Body of pancreas (tissue), 4 donors: ENCODE data around the gene PLXDC2. TPM values are rescaled to one million over a fixed set of nuclear protein-coding genes. Genes with fewer than 3 reads are reported as not detected.

Source experiments
- ATAC-seq: fragments of 150-250 bp; one replicate; pipeline ENCODE4 v1.9.1; 2016
- DNase-seq, 4 donors: peaks; one replicate each; pipeline ENCODE4 v3.0.0-alpha.2; 2019
- H3K27ac ChIP-seq, 4 donors: fragments of 200-600 bp; sonication (generic); 1 replicate in 3 of 4; 2 replicates in 1 of 4; pipeline versions ENCODE4 v1.5.1 to v1.6.1; 2016 to 2019; ENCODE audit warnings: mild to moderate bottlenecking in 1 of 4, mixed read lengths in 1 of 4, moderate library complexity in 1 of 4
- H3K27me3 ChIP-seq, 2 donors: fragments of 200-600 bp; sonication (generic); one replicate each; pipeline ENCODE4 v1.6.0; 2016; ENCODE audit warnings: mild to moderate bottlenecking in 1 of 2
- H3K36me3 ChIP-seq, 2 donors: fragments of 200-600 bp; sonication (generic); replicated peaks in 1 of 2; 2 replicates each; pipeline ENCODE4 v1.5.1; 2016; ENCODE audit warnings: low read depth in 2 of 2; ENCODE audit not compliant: insufficient read depth in 1 of 2
- H3K4me1 ChIP-seq: fragments of 200-600 bp; sonication (generic); one replicate; pipeline ENCODE4 v1.6.0; 2016
- H3K4me3 ChIP-seq, 2 donors: fragments of 200-600 bp; sonication (generic); 1 replicate in 1 of 2; 2 replicates in 1 of 2; pipeline ENCODE4 v1.5.1; 2016 to 2019
- H3K9me3 ChIP-seq, 3 donors: fragments of 200-600 bp; sonication (generic); 1 replicate in 2 of 3; 2 replicates in 1 of 3; pipeline ENCODE4 v1.5.1; 2016
- POLR2A ChIP-seq, 3 donors: fragments of 450-650 bp; IDR thresholded peaks; one replicate each; pipeline ENCODE4 v1.6.1; 2016; ENCODE audit warnings: antibody characterized with exemption in 3 of 3, mild to moderate bottlenecking in 2 of 3
- WGBS, 2 donors: methylation state at CpG; one replicate each; pipeline ENCODE4 v1.1.5; 2017; 5-methylcytosine and 5-hydroxymethylcytosine counted together
- intact Hi-C: fragments of 100-400 bp; cut with DNase I; formaldehyde crosslinking; loops from one replicate; pipeline ENCODE4 v1.15.1; 2023
- total RNA-seq, 2 donors: library from RNA; depleted of rRNA; stranded (reverse); fragments of >200 nt; gene quantifications; one replicate each; pipeline ENCODE4 v1.1.0, GENCODE V29; 2016
- TF ChIP-seq, protein P1 (sequence below), 7 experiments: fragments of 450-650 bp in 4 of 7; fragments of 200-600 bp in 3 of 7; sonication (generic) in 3 of 7; IDR thresholded peaks; one replicate each; pipeline ENCODE4 v1.5.1; 2016 to 2019; ENCODE audit warnings: antibody characterized with exemption in 7 of 7

Gene PLXDC2
- total RNA-seq, 2 donors from 2014 or later = 8.2 to 13.5 TPM

DNA sequence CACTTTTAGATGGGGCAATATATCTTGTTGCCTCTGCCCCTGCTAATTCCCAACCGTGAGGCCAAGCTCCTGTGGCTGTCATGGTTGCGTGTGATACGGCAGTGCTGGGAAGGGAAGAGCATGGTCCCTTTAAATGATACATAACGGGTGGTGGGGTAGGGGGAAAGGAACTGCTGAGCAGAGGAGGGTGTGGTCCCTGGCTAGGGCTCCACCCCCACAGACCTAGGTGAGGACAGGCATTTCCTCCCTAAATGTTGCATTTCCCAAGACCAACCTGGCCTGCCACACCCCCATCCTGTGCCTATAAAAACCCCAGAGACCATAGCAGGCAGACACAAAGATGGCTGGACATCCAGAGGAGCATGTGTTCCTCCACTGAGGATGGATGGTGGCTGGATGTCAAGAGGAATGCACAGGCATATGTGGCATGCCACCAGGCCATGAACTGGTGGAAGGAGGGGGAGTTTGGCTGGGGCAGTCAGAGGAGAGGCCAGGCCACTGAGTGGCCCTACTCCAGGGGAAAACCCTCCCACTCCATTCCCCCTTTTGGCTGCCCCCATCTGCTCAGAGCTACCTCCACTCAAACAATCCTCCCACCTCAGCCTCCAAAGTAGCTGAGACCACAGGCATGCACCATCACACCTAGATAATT lies 104.0 kb downstream of the PLXDC2 start:
- no peak for ATAC-seq
- no peaks in the 10 kb centered on the region for H3K9me3 ChIP-seq

DNA sequence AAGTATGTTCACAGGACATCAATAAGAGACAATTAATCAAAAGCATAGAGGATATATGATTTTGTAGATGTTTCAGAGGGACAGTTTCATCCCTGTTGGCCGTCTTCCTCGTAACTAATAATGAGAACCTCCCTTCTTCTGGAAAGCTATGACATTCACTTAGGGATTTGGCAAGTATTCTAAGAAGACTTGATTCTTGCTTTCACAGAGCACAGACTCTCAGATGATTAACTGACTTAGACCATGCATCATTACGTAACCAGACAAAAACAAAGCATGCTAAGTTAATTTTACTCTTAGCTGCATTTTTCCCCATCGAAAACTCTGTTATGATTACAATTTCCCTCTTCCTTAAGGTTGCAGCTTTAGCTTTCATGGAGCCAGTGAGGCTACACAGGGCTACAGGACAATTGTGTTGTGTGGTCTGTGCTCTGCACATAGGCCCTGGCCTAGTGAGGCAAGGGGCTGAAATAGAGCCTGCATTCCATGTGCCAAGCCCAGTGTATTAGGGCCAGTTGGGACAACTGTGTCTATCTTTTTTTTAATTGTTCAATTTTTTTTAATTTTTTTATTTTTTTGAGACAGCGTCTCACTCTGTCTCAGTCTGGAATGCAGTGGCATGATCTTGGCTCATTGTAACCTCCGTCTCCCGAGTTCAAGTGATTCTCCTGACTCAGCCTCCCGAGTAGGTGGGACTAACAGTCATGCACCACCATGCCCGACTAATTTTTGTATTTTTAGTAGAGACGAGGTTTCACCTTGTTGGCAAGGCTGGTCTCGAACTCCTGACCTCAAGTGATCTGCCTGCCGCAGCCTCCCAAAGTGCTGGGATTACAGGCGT lies 105.3 kb downstream of the PLXDC2 start:
- peak; percentile 42 for ATAC-seq
- Histone ChIP-seq H3K4me3 (no peak overlapping the region), H3K27ac (peak overlapping the region in 2 of 4 donors; percentile 28 to 29)

More for the DNA sequence above, 104.0 kb downstream of the PLXDC2 start:
- Histone ChIP-seq H3K36me3 (no peaks in the 10 kb centered on the region), H3K27me3 (no peaks in the 10 kb centered on the region), H3K27ac (no peak overlapping the region), H3K4me3 (no peak overlapping the region), H3K4me1 (peaks cover 3% of the 10 kb centered on the region)
- TF ChIP-seq POLR2A (IDR thresholded peaks at IDR 0.05) = no peak
- TF ChIP-seq, protein P1, sequence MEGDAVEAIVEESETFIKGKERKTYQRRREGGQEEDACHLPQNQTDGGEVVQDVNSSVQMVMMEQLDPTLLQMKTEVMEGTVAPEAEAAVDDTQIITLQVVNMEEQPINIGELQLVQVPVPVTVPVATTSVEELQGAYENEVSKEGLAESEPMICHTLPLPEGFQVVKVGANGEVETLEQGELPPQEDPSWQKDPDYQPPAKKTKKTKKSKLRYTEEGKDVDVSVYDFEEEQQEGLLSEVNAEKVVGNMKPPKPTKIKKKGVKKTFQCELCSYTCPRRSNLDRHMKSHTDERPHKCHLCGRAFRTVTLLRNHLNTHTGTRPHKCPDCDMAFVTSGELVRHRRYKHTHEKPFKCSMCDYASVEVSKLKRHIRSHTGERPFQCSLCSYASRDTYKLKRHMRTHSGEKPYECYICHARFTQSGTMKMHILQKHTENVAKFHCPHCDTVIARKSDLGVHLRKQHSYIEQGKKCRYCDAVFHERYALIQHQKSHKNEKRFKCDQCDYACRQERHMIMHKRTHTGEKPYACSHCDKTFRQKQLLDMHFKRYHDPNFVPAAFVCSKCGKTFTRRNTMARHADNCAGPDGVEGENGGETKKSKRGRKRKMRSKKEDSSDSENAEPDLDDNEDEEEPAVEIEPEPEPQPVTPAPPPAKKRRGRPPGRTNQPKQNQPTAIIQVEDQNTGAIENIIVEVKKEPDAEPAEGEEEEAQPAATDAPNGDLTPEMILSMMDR (IDR thresholded peaks at IDR 0.05) = no peak
- no peak for DNase-seq
- intact Hi-C loops = no loop called here
- 77 to 88% methylated on average over 4 of the region's 4 CpGs for WGBS, 2 donors

DNA sequence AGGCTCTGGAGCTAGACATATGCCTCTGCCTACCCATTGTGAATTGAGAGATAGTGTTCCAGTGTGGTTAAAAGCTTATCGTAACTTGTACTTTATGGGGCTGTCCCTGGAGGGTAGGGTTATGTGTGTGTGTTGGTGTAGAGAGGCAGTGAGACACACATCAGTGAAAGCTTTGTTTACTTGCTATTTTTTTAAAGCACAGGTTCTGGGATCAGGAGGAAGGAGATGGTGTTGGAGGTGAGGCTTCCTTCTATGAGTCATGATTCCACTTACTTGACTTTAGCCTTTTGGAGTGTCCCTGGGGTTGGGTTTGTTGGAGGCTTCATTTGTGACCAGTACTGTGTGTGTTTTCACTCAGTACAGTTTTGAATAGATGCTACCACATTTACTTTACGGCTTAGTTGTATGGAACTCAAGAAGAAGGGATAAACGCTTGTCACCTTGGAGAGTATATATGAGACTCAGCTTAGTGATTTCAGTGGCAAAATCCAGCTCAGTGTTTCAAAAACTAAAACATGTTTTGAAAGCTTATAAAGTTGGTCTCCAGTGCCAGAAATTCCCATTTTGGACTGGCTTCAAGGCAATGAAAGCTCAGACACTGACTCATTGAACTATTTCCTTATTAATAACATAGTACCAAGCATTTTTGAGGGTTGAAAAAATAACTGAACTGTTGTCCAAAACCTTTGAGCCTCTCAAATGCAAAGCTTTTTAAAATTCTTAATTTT lies 106.2 kb downstream of the PLXDC2 start:
- Histone ChIP-seq H3K36me3 (no peaks in the 10 kb centered on the region), H3K27me3 (no peaks in the 10 kb centered on the region), H3K9me3 (no peaks in the 10 kb centered on the region), H3K4me3 (no peak overlapping the region), H3K4me1 (peaks cover 3% of the 10 kb centered on the region), H3K27ac (peak overlapping the region in 2 of 4 donors; percentile 28 to 29)
- WGBS, 2 donors = 72 to 77% methylated on average over 3 of the region's 3 CpGs
- TF ChIP-seq POLR2A (IDR thresholded peaks at IDR 0.05) = no peak
- TF ChIP-seq, protein P1 (IDR thresholded peaks at IDR 0.05) = no peak
- intact Hi-C loops = no loop called here
- ATAC-seq (peak; percentile 58), DNase-seq (peak in 3 of 4 donors; percentile 16 to 43 (median 27))

More for the DNA sequence above, 105.3 kb downstream of the PLXDC2 start:
- Histone ChIP-seq H3K9me3 (no peaks in the 10 kb centered on the region), H3K36me3 (no peaks in the 10 kb centered on the region), H3K4me1 (peaks cover 3% of the 10 kb centered on the region), H3K27me3 (no peaks in the 10 kb centered on the region)
- TF ChIP-seq POLR2A (IDR thresholded peaks at IDR 0.05) = no peak
- TF ChIP-seq, protein P1 (IDR thresholded peaks at IDR 0.05) = no peak
- WGBS, 2 donors = 65 to 72% methylated on average over 13 of the region's 13 CpGs
- no peak for DNase-seq
- intact Hi-C loops = no loop called here

DNA sequence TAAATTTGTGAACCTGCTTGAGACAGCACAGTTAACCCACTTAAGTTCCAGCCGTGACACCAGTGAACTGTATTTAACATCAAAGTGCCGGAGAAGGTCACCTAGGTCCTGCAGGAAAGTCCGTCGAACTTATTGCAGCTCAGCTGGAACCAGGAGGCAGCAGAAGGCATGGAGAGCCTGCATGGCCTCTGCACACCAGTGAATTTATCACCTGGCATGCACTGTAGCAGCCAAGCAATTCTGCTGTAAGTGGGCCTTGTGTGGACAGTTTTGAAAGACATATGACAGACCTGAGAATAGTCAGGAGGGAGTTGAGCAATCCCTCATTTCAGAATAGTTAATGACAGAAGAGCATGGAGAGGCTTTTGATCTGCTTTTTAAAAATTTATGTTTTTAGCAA lies 108.8 kb downstream of the PLXDC2 start:
- H3K4me1 ChIP-seq = no peaks in the 10 kb centered on the region
- no peaks in the 10 kb centered on the region for H3K9me3 ChIP-seq
- ATAC-seq (no peak), DNase-seq (no peak)
- H3K36me3 ChIP-seq = no peaks in the 10 kb centered on the region
- no peaks in the 10 kb centered on the region for H3K27me3 ChIP-seq
- intact Hi-C loops = no loop called here
- WGBS, 2 donors = 57 to 59% methylated on average over 4 of the region's 4 CpGs
- H3K27ac ChIP-seq = no peak overlapping the region
- TF ChIP-seq, protein P1 (IDR thresholded peaks at IDR 0.05) = no peak
- TF ChIP-seq POLR2A (IDR thresholded peaks at IDR 0.05) = no peak
- H3K4me3 ChIP-seq = no peak overlapping the region
